ENCODE measurements around the gene CCDC71.
A peak's percentile ranks its signal among the peaks of the same experiment; 100 is the strongest.

Gene CCDC71

GRCh38 chr3:49165771-49166751, at the start of gene CCDC71:
CCDC71 (minus strand) TSS chr3:49166331; CDS start chr3:49164208, 2,123 bp downstream.
- DNase-seq (ENCODE audit: low read depth in 2 of 2): peak; percentile 64 to 78

GRCh38 chr3:49213998-49214397, 47.9 kb upstream of the CCDC71 start:
- DNase-seq (ENCODE audit: low read depth in 2 of 2): no peak

- no peak for DNase-seq (ENCODE audit: low read depth in 2 of 2)
Measured at GRCh38 chr3:49213541-49213943, 47.4 kb upstream of the CCDC71 start.

- no peak for DNase-seq (ENCODE audit: low read depth in 2 of 2)
Measured at GRCh38 chr3:49199900-49200281, 33.8 kb upstream of the CCDC71 start.

- peak in 1 of 2 donors; percentile 9 for DNase-seq (ENCODE audit: low read depth in 2 of 2)
Measured at GRCh38 chr3:49199239-49199899, 33.2 kb upstream of the CCDC71 start.

GRCh38 chr3:49198611-49199230, 32.6 kb upstream of the CCDC71 start:
- DNase-seq (ENCODE audit: low read depth in 2 of 2): no peak

- no peak for DNase-seq (ENCODE audit: low read depth in 2 of 2)
Measured at GRCh38 chr3:49198161-49198560, 32.0 kb upstream of the CCDC71 start.

- DNase-seq (ENCODE audit: low read depth in 2 of 2): no peak
Measured at GRCh38 chr3:49191741-49192140, 25.6 kb upstream of the CCDC71 start.

- DNase-seq (ENCODE audit: low read depth in 2 of 2): no peak
Measured at GRCh38 chr3:49183873-49184272, 17.7 kb upstream of the CCDC71 start.

- no peak for DNase-seq (ENCODE audit: low read depth in 2 of 2)
Measured at GRCh38 chr3:49182682-49183081, 16.6 kb upstream of the CCDC71 start.

- DNase-seq (ENCODE audit: low read depth in 2 of 2): no peak
Measured at GRCh38 chr3:49181351-49181750, 15.2 kb upstream of the CCDC71 start.

GRCh38 chr3:49180116-49180515, 14.0 kb upstream of the CCDC71 start:
- no peak for DNase-seq (ENCODE audit: low read depth in 2 of 2)

- no peak for DNase-seq (ENCODE audit: low read depth in 2 of 2)
Measured at GRCh38 chr3:49177073-49177472, 10.9 kb upstream of the CCDC71 start.

GRCh38 chr3:49175530-49175929, 9.4 kb upstream of the CCDC71 start:
- DNase-seq (ENCODE audit: low read depth in 2 of 2): no peak

GRCh38 chr3:49174397-49174985, 8.4 kb upstream of the CCDC71 start:
- DNase-seq (ENCODE audit: low read depth in 2 of 2): no peak

GRCh38 chr3:49173792-49174170, 7.7 kb upstream of the CCDC71 start:
- DNase-seq (ENCODE audit: low read depth in 2 of 2): no peak

GRCh38 chr3:49173116-49173791, 7.1 kb upstream of the CCDC71 start:
- DNase-seq (ENCODE audit: low read depth in 2 of 2): no peak

- DNase-seq (ENCODE audit: low read depth in 2 of 2): no peak
Measured at GRCh38 chr3:49172551-49173041, 6.5 kb upstream of the CCDC71 start.

GRCh38 chr3:49171775-49172500, 5.8 kb upstream of the CCDC71 start:
- no peak for DNase-seq (ENCODE audit: low read depth in 2 of 2)

- peak; percentile 83 to 85 for DNase-seq (ENCODE audit: low read depth in 2 of 2)
Measured at GRCh38 chr3:49171119-49171774, 5.1 kb upstream of the CCDC71 start, which contains the start of gene KLHDC8B. KLHDC8B (plus strand) TSS chr3:49171598; CDS start chr3:49172770, 1,172 bp downstream.
